Adrenal gland (tissue), 12 donors: ENCODE measurements around the gene IQGAP2. TPM values are rescaled to one million over a fixed set of nuclear protein-coding genes. Genes with fewer than 3 reads are reported as not detected.
A peak's percentile ranks its signal among the peaks of the same experiment; 100 is the strongest.

Source experiments
- DNase-seq, 7 donors: peaks; one replicate each; pipeline ENCODE4 v3.0.0-alpha.2; 2019 to 2020
- H3K27ac ChIP-seq, 5 donors: fragments of 200-600 bp; sonication (generic) in 4 of 5; 1 replicate in 3 of 5; 2 replicates in 2 of 5; pipeline versions ENCODE4 v1.5.1 to v1.8.0; 2016 to 2020; ENCODE audit warnings: mild to moderate bottlenecking in 1 of 5
- H3K27me3 ChIP-seq: fragments of 200-600 bp; 2 replicates; pipeline ENCODE4 v1.8.0; 2021
- H3K36me3 ChIP-seq, 2 donors: fragments of 200-600 bp; replicated peaks in 1 of 2; 1 replicate in 1 of 2; 2 replicates in 1 of 2; pipeline versions ENCODE4 v1.5.1 to v1.8.0; 2018 to 2022
- H3K4me1 ChIP-seq, 2 donors: fragments of 200-600 bp; replicated peaks in 1 of 2; 1 replicate in 1 of 2; 2 replicates in 1 of 2; pipeline versions ENCODE4 v1.5.1 to v1.8.0; 2018 to 2021
- H3K4me3 ChIP-seq, 4 donors: fragments of 200-600 bp; sonication (generic) in 3 of 4; one replicate each; pipeline ENCODE4 v1.5.1; 2016 to 2018
- H3K9me3 ChIP-seq, 3 donors: fragments of 200-600 bp; sonication (generic) in 1 of 3; replicated peaks in 1 of 3; 1 replicate in 2 of 3; 2 replicates in 1 of 3; pipeline versions ENCODE4 v1.5.1 to v1.8.0; 2016 to 2021
- CTCF ChIP-seq, 6 experiments: fragments of 450-650 bp in 4 of 6; fragments of 200-600 bp in 2 of 6; sonication (generic) in 1 of 6; IDR thresholded peaks; 1 replicate in 5 of 6; 2 replicates in 1 of 6; pipeline versions ENCODE4 v1.5.1 to v1.8.0; 2016 to 2021; ENCODE audit warnings: antibody characterized with exemption in 6 of 6, mild to moderate bottlenecking in 2 of 6, moderate library complexity in 1 of 6
- POLR2A ChIP-seq, 2 donors: fragments of 450-650 bp; IDR thresholded peaks; one replicate each; pipeline ENCODE4 v1.6.1; 2017; ENCODE audit warnings: antibody characterized with exemption in 2 of 2, mild to moderate bottlenecking in 2 of 2, moderate library complexity in 1 of 2
- WGBS, 4 donors: extraction: QIAGEN DNeasy Blood & Tissue Kit in 2 of 4; methylation state at CpG; one replicate each; pipeline versions ENCODE4 v1.1.5 to v1.1.7; 2013 to 2017; 5-methylcytosine and 5-hydroxymethylcytosine counted together
- intact Hi-C, 2 donors: fragments of 100-400 bp; cut with DNase I; formaldehyde crosslinking; loops; one replicate each; pipeline versions ENCODE4 v1.14.1 to v1.15.0; 2022 to 2023
- polyA plus RNA-seq, 3 donors: library from polyadenylated mRNA; stranded (reverse); fragments of 200-250 nt in 2 of 3; fragments of 350-450 nt in 1 of 3; fragmentation: Illumina TruSeq in 1 of 3; extraction: RNeasy Lipid Tissue Mini Kit (QIAGEN cat#74804) in 1 of 3; gene quantifications; one replicate each; pipeline ENCODE4 v1.2.3, GENCODE V29; 2013 to 2014
- total RNA-seq, 9 donors: library from RNA; depleted of rRNA in 4 of 9; stranded (reverse); fragments of >200 nt in 4 of 9; fragments of 120-200 nt in 1 of 9; fragmentation: NEBNext Ultra II Directional in 1 of 9; extraction: Animal tissue kit (Norgen Biotek cat#: 25700) in 1 of 9; gene quantifications; one replicate each; pipeline versions ENCODE4 v1.1.0 to v1.2.4, GENCODE V29; 2013 to 2023
- donor health status: healthy with polysubstance abuse.
- donor health status: Bipolar disorder and iron deficiency.
- donor health status: DM: yes; HTN: yes; CAD: no.
- donor health status: DM: no; HTN: no; CAD: no.
- donor health status: DM: no; HTN: no; CAD: no.
- donor health status: DM: yes; HTN: yes; CAD: no.

Gene IQGAP2
- total and polyA plus RNA-seq, 12 donors = 14.9 to 77.3 (median 36.1) TPM

DNA sequence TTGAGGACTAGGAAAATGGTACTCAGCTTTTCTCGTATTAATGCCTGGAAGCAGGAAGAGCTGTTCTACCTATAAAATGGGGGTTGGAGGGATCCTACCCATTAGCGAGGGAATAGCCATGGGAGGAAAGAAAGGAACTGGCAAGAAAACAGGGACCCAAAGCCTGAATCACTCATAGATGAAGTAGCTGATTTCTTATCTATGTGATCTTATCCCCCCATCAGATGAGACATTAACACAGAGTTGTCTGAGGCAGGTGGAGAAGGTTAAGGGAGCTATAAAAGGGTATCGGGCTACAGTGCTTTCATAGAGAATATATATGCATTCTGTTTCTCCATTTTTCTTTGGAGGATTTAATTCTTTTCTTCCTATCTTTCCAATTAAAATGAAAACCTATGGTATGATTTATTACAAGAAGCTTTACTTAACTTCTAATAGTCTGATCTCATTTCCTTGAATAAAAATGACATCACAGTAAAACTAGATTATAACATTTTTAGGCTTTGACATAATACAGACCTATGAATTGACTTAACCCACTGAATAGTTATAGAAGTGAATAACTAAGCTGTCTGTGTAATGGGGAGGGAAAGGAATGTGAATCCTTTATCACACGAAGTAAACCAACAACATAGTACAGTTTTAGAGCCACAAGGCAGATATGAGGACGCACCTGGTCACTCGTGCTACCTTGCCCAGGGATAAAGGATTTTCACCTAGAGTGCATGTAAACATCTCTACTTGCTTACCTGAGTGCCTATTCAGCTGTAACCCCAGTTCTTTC lies 39.0 kb downstream of the IQGAP2 start:
- H3K4me1 ChIP-seq = peaks cover 0 to 6% of the 10 kb centered on the region in 2 donors
- no peaks in the 10 kb centered on the region for H3K36me3 ChIP-seq
- no peak overlapping the region for H3K4me3 ChIP-seq
- H3K27ac ChIP-seq = no peak overlapping the region
- WGBS, 4 donors = 87 to 92% (median 89%) methylated on average over 6 of the region's 6 CpGs
- H3K27me3 ChIP-seq = no peaks in the 10 kb centered on the region
- TF ChIP-seq CTCF (IDR thresholded peaks at IDR 0.05) (no peak), POLR2A (IDR thresholded peaks at IDR 0.05) (no peak)
- intact Hi-C loops = no loop called here
- no peak for DNase-seq
- H3K9me3 ChIP-seq = no peaks in the 10 kb centered on the region

DNA sequence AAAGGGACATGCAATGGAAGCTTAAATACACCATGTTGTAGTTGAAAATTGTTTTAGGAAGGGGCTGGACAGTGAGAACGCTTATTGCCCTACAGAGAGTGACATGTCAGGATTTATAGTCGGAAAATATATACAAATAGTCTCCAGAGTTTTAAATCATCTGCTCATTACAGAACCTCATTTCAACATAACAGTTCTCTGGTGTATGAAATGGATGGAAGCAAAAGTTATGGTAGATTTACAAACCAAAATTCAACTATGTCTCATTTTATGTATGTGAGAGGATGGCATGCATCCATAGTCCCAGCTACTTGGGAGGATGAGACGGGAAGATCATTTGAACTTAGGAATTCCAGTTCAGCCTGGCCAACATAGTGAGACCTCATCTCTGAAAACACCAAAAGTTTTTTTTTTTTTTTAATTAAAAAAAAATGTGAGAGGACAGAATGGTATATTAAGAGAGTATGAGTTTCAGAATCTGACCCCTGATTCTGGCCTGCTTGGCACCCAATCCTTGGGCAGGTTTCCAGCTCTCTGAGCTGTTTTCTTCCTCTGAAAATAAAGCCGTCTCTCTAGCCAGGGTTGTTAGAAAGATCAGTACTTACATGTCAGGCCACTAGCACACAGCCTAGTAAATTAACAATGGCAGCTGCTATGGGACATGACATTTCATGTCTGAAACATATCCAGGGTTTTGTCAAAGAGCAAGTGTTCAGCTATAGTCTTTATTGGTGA lies 40.1 kb downstream of the IQGAP2 start:
- 44 to 65% (median 56%) methylated on average over 4 of the region's 4 CpGs for WGBS, 4 donors
- H3K4me3 ChIP-seq = no peak overlapping the region
- peak; percentile 34 to 71 (median 62) for DNase-seq
- no peak for TF ChIP-seq POLR2A (IDR thresholded peaks at IDR 0.05)
- H3K4me1 ChIP-seq = peaks cover 0 to 6% of the 10 kb centered on the region in 2 donors
- intact Hi-C loops = no loop called here
- no peaks in the 10 kb centered on the region for H3K27me3 ChIP-seq
- H3K27ac ChIP-seq = peak overlapping the region in 1 of 5 donors; percentile 37
- no peaks in the 10 kb centered on the region for H3K9me3 ChIP-seq
- no peaks in the 10 kb centered on the region for H3K36me3 ChIP-seq

- intact Hi-C loops = no loop called here
- H3K27ac ChIP-seq = no peak overlapping the region
- no peak for DNase-seq
- H3K27me3 ChIP-seq = no peaks in the 10 kb centered on the region
- 86 to 91% (median 88%) methylated on average over 4 of the region's 4 CpGs for WGBS, 4 donors
- H3K9me3 ChIP-seq = no peaks in the 10 kb centered on the region
- H3K36me3 ChIP-seq = no peaks in the 10 kb centered on the region
- peaks cover 0 to 6% of the 10 kb centered on the region in 2 donors for H3K4me1 ChIP-seq
- TF ChIP-seq CTCF (IDR thresholded peaks at IDR 0.05) (no peak), POLR2A (IDR thresholded peaks at IDR 0.05) (no peak)
- H3K4me3 ChIP-seq = no peak overlapping the region
Observed at GRCh38 chr5:76445063-76445462, 42.0 kb downstream of the IQGAP2 start.

DNA sequence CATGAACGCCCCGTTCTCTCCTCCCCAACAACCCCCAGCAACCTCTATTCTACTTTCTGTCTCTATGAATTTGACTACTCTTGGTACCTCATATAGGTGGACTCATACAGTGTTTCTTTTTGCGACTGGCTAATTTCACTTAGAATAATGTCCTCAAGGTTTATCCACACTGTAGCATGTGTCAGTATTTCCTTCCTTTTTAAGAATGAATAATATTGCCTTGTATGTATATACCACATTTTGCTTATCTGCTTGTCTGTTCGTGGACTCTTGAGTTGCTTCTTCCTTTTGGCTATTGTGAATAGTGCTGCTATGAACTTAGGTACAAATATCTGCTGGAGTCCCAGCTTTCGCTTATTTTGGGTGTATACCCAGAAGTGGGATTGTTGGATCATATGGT lies 42.7 kb downstream of the IQGAP2 start:
- WGBS, 4 donors = 87 to 91% (median 88%) methylated on average over 5 of the region's 5 CpGs

More for the DNA sequence above, 42.7 kb downstream of the IQGAP2 start:
- Histone ChIP-seq H3K36me3 (no peaks in the 10 kb centered on the region), H3K27ac (no peak overlapping the region), H3K4me3 (no peak overlapping the region), H3K4me1 (peaks cover 0 to 6% of the 10 kb centered on the region in 2 donors), H3K27me3 (no peaks in the 10 kb centered on the region), H3K9me3 (no peaks in the 10 kb centered on the region)
- intact Hi-C loops = no loop called here
- TF ChIP-seq POLR2A (IDR thresholded peaks at IDR 0.05) (no peak), CTCF (IDR thresholded peaks at IDR 0.05) (no peak)
- no peak for DNase-seq
